ENCODE data around the gene UBA1.

Gene UBA1

DNA sequence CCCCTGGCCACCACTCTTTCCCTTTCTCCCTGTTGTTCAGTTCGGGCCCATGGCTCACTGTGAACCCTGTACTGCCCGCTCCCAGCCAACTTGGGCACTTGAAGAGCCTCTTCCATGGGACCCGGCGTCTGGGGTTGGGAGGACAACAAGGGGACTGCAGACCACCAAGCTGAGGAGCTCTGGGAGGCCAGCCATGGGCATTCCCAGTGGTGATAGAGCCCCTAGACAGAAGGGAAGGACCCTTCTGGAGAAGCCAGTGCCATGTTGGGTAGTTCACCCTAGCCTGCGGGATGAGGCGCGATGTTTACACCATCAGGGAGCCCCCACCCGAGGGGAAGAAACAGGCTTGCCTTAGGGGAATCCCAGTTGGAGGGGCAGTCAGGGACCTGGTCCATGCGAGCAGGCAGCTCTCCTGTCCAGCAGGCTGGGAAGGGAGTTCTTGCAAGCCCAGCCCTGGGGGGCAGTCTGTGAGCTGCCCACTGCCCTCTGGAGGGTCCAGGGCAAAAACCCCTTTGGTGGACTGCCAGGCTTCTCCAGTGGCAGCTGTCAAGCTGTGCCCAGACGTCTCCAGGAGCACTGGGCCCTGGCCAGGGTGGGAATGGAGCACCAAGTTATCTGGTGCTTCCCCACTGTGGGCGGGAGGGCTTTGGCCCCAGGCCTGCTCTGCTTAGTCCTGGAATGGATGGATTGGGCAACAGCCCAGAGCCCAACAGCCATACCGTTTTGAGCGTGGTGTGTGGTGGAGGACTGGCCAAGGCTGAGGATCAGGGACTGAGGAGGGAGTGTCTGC is 23.7 kb upstream of the UBA1 start:
- DNase-seq (ENCODE audit: low read depth in 3 of 3, low spot score in 1 of 3), result no peak

DNA sequence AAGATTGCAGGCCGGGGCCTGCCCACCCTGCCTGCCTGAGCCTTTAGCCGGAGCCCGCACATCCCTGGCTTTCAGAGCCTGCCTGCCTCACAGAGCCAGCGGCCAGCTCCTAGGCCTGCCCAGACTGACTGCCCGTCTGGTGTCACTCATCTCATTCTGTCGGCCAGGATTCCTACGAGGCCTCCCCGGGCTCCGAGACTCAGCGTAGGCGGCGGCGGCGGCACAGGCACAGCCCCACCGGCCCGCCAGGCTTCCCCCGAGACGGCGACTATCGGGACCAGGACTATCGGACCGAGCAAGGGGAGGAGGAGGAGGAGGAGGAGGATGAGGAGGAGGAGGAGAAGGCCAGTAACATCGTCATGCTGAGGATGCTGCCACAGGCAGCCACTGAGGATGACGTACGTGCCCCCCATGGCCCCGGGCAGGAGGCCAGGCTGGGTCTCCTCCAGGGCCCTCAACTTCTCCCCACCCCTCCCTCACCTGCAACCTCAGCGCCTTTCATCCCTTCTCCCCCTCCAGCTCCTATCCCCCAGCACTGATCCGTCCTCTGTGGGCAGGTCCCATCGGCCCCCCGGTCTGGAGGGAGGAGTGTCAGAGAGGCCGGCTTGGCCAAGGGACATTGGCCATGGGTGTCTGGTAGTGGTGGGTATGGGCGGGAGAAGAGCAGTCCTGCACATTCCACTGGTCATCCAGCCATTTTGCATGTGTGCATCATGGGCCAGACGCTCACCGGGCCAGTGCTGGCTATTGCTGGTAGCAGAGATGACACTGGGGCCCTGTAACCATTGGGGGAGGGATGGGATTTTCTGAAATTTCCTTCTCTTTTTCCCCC is 22.6 kb upstream of the UBA1 start:
- DNase-seq (ENCODE audit: low read depth in 3 of 3, low spot score in 1 of 3), result no peak

GRCh38 chrX:47171996-47172395 is 21.6 kb upstream of the UBA1 start:
- no peak for DNase-seq (ENCODE audit: low read depth in 3 of 3, low spot score in 1 of 3)

GRCh38 chrX:47172549-47172948 is 21.1 kb upstream of the UBA1 start:
- no peak for DNase-seq (ENCODE audit: low read depth in 3 of 3, low spot score in 1 of 3)

GRCh38 chrX:47172971-47173792 is 20.4 kb upstream of the UBA1 start:
- DNase-seq (ENCODE audit: low read depth in 3 of 3, low spot score in 1 of 3), result no peak

GRCh38 chrX:47174376-47174775 is 19.3 kb upstream of the UBA1 start:
- no peak for DNase-seq (ENCODE audit: low read depth in 3 of 3, low spot score in 1 of 3)

DNA sequence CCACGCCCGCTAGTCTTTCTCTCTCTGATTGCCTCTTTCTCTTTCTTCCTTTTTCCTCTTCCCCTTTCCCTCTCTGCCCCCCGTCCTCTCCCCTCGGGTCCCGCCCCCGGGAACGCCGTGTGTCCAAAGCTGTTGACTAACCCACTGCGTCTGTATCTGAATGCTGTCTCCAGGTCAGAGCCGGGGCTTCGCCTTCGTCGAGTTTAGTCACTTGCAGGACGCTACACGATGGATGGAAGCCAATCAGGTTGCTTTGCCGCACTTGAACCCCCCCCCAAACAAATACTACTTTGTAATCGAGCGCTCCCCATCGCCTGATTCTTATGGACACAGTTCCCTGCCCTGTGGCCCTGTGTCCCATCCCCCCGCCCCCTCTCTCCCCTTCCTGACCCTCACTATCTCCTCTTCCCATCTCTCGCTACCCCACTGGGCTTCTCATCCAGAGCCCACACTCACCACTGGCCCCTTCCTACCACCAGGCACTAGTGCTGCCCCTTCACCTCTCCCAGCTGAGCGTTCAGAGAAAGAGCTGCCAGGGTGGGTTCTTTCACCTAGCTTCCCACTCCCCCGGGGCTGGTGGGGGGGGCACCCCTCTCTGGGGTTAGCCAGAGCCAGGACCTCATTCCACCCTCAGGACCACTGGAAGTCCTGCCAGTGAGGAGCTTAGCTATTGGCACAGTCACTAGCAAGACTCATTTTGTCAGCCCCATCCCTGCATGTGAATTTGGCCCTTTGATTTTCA is 18.6 kb upstream of the UBA1 start:
- no peak for DNase-seq (ENCODE audit: low read depth in 3 of 3, low spot score in 1 of 3)

DNA sequence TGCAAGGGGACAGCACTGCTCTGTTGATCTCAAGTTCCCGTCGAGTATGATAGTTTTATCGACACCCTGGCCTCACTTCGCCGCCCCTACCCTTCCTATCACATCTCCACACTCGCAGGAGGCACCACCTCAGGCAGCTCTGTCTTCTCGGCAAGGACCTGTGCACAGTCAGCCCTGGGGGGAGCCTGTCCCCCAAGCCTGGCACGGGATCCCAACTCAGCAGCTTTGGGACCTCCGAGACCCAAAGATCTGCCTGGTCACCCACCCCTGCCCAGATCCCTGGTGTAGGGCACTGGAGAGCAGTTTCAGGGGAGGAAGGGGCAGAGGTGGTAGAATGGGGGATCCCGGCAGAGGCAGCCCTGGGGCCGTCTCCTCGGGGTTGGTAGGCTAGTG is 18.0 kb upstream of the UBA1 start:
- DNase-seq (ENCODE audit: low read depth in 3 of 3, low spot score in 1 of 3), result no peak

DNA sequence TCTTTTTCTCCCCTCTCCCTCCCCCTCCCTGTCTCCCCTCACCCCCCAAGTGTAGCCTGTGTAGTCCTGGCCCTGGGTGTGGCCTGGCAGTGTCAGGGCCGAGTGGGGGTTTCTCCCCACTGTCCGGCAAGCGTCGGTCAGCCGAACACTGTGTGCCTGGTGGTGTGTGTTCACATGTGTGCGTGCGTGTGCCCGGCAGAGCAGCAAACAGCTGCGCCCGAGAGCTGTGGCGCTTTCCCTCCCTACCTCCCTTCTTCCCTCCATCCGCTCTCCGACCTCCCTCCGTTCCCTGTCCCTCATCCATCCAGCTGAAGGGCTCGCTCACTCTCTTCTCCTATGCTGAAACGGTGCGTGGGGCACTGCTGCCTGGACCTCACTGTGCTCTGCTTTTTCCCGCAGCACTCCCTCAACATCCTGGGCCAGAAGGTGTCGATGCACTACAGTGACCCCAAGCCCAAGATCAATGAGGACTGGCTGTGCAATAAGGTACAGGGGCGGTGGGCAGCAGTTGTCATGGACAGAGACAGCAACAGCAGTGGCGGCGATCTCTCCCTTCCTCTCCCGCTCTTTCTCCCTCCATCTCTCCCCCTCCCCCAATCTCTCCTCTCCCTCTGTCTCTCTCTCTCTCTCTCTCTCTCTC is 17.4 kb upstream of the UBA1 start:
- no peak for DNase-seq (ENCODE audit: low read depth in 3 of 3, low spot score in 1 of 3)

DNA sequence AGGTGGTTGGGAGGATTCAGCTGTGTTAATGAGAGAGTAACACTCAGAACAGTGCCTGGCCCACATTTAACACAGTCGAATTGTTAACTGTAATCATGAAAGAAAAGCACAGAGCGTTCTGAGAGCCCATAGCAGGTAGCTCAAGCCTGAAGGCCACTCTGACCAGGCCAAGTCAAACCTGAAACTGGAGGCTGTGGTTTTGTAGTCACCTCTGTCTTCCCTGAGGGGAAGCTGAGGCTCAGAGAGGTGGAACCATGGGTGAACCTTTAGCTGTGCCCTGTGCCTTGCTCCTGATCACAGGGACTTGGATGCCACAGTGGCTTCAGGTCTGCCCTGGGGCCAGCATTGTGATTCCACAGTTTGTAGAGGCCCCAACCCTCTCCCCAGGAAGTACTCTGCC is 16.6 kb upstream of the UBA1 start:
- no peak for DNase-seq (ENCODE audit: low read depth in 3 of 3, low spot score in 1 of 3)

DNA sequence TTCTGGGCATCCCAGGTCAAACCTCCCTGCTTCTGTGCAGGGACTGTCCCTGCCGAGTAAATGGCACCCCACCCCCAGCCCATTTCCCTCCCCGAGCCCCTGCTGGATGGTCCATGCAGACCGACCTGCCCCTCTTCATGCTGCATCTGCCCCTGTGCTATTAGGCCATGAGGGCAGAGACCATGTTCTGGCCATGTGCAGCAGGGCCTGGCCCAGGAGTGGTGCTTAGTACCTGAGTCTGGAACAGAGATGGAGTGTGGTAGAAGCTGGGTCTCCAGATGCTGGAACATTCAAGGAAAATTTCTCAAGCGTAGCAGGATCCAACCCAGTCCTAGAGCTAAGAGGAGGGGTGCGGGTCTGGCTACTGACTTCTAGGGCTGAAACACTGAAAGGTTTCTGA is 15.3 kb upstream of the UBA1 start:
- no peak for DNase-seq (ENCODE audit: low read depth in 3 of 3, low spot score in 1 of 3)

- DNase-seq (ENCODE audit: low read depth in 3 of 3, low spot score in 1 of 3), result no peak
Measured at GRCh38 chrX:47179221-47179927, 14.3 kb upstream of the UBA1 start.

- no peak for DNase-seq (ENCODE audit: low read depth in 3 of 3, low spot score in 1 of 3)
Measured at GRCh38 chrX:47179928-47180255, 13.7 kb upstream of the UBA1 start.

GRCh38 chrX:47180346-47180745 is 13.3 kb upstream of the UBA1 start:
- DNase-seq (ENCODE audit: low read depth in 3 of 3, low spot score in 1 of 3), result no peak

DNA sequence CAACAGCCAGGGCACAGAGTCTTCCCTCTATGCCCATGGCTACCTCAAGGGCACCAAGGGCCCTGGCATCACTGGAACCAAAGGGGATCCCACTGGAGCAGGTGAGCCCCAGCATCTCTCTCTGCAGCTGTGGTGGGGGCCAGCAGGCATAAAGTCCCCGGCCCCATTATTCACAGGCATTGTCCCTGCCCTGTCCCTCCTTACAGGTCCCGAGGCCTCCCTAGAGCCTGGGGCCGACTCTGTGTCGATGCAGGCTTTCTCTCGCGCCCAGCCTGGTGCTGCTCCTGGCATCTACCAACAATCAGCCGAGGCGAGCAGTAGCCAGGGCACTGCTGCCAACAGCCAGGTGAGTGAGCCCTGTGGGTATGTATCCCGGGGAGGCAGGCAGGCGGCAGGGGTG is 12.3 kb upstream of the UBA1 start:
- no peak for DNase-seq (ENCODE audit: low read depth in 3 of 3, low spot score in 1 of 3)

DNA sequence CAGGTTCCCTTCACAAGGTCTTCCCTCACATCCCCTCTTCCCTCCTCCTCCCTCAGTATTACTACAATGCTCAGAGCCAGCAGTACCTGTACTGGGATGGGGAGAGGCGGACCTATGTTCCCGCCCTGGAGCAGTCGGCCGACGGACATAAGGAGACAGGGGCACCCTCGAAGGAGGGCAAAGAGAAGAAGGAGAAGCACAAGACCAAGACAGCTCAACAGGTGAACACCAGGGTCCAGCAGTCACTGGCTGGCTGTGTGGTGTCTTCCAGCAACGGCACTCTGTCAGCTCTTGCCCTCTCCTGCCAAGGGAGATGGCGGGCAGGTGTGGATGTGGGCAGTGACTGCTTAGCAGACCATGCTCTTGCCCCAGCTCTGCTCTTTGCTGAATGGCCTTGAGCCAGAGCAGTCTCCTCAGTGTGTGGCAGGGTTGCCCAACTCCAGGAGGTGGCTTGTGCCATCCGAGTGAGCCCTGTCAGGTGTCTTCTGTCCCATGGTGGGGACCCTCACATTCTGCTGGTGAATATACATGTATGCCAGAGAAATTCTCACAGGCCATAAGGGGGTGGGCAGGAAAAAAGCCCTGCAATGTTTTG is 11.4 kb upstream of the UBA1 start:
- no peak for DNase-seq (ENCODE audit: low read depth in 3 of 3, low spot score in 1 of 3)

GRCh38 chrX:47184486-47184885 is 9.1 kb upstream of the UBA1 start:
- no peak for DNase-seq (ENCODE audit: low read depth in 3 of 3, low spot score in 1 of 3)

- DNase-seq (ENCODE audit: low read depth in 3 of 3, low spot score in 1 of 3), result no peak
Measured at GRCh38 chrX:47185241-47185640, 8.4 kb upstream of the UBA1 start.

- no peak for DNase-seq (ENCODE audit: low read depth in 3 of 3, low spot score in 1 of 3)
Measured at GRCh38 chrX:47186096-47186740, 7.4 kb upstream of the UBA1 start.
